Subcutaneous adipose tissue (tissue), 4 donors: ENCODE data around the gene AFF3. TPM values are rescaled to one million over a fixed set of nuclear protein-coding genes. Genes with fewer than 3 reads are reported as not detected.

ENCODE experiments used
- total RNA-seq, 4 donors: library from RNA; depleted of rRNA; stranded (reverse); fragments of >200 nt; gene quantifications; one replicate each; pipeline ENCODE4 v1.1.0, GENCODE V29; 2016
- TF ChIP-seq, protein P1 (sequence below): fragments of 450-650 bp; IDR thresholded peaks from one replicate; pipeline ENCODE4 v1.5.1; 2016; ENCODE audit warnings: low read depth, mild to moderate bottlenecking, control low read depth, antibody characterized with exemption, moderate library complexity

The AFF3 gene
- total RNA-seq, 4 donors from 2014 or later, result 2.5 to 6.2 (median 5.6) TPM

DNA sequence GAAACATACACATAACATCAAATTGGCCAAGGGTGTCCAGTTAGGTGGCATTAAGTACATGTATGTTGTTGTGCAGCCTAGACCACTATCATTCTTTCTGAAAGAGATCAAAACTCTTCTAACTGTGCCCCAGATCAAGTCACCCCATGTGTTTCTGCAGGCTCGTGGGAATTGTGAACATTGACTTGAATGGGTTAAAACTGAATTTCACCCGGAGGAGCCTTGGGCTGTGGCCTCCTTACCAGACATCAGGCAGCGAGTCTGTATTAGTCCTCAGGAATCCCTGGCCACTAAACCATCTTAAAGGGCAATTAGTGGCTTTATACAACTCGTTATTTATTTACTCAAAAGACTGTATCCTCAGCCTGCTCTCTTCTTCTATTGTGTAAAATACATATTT, 503.6 kb downstream of the AFF3 start:
- TF ChIP-seq, protein P1, sequence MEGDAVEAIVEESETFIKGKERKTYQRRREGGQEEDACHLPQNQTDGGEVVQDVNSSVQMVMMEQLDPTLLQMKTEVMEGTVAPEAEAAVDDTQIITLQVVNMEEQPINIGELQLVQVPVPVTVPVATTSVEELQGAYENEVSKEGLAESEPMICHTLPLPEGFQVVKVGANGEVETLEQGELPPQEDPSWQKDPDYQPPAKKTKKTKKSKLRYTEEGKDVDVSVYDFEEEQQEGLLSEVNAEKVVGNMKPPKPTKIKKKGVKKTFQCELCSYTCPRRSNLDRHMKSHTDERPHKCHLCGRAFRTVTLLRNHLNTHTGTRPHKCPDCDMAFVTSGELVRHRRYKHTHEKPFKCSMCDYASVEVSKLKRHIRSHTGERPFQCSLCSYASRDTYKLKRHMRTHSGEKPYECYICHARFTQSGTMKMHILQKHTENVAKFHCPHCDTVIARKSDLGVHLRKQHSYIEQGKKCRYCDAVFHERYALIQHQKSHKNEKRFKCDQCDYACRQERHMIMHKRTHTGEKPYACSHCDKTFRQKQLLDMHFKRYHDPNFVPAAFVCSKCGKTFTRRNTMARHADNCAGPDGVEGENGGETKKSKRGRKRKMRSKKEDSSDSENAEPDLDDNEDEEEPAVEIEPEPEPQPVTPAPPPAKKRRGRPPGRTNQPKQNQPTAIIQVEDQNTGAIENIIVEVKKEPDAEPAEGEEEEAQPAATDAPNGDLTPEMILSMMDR, result no peak

DNA sequence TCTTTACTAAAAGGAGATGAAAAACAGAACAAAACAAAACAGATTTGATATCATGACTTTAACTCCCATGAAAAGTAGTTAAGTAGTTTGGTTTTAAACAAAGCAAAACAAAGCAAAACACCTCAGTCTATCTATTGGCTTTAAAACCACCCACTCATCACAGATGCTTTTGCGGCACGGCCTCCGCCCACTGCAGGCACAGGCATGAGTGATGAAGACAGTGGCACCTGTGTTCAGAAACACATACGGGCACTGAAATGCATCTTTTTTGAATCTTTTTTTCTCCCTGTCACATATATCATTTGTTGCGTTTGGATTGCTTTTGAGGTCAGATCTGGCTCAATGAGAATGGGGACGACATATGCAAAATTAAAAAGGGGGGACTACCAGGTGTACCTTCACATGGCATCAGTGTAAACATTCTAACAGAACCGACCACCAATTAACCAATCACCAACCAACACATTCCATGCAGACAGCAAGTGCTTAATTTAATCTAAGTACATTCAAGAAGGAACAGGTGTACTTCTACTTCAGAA, 505.2 kb downstream of the AFF3 start:
- TF ChIP-seq, protein P1, result no peak

DNA sequence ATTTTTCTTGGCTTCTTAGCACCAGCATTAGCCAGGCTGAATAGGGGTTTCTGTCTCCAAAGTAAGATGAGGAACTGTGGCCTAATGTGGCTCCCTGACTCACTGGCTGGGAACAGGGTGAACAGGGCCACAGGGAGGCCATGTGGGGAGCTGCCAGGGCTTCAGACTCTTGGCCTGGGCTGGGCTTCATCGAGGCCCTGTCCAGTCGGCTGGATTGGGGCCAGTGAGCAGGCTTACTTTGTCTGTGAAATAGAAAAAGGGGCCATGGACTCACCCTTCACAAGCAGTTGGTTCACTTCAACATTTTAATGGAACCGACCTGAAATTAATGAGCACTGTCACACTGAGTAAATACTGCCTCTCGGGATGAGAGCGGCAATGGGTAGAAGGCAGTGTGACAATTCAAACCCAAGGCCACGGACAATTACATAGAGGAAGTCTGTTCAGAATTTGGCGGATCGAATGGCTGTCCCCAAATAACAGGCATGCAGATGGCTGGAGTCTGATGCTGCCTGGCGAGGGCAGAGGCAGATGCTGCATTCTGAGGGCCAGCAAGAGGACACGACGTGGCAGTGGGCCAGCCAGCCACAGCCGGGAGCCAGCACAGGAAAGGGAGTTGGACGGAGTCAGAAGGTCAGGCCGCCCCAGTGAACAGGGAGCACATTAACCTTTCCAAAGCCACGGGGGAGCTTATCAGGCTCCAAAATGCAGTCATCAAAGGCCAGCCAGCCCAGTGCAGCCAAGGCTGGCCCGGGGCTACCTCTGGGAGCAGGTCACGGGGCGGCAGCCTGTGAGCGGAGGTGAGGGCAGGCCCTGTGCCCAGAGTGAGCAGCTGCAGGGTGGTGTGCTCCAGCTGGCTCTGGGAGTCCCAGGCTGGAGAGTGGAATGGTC, 506.0 kb downstream of the AFF3 start:
- TF ChIP-seq, protein P1, result no peak

DNA sequence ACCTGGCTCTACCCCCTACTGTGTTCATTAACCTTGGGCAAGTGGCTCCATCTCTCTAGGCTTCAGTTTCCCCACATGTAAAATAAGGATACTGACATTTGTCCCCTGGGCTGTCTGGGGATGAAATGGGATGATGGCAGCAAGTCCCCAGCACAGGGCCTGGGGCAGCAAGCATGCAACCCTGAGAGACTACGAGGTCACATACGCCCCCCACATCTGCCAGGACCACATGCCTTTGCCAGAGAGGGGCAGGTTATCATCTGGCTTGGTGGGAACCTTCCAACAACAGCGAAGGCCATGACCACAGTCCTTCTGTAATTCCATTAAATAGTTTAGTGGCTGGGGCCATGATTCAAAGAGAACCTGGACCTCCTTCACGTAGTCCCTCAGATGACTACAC, 506.7 kb downstream of the AFF3 start:
- TF ChIP-seq, protein P1, result no peak

DNA sequence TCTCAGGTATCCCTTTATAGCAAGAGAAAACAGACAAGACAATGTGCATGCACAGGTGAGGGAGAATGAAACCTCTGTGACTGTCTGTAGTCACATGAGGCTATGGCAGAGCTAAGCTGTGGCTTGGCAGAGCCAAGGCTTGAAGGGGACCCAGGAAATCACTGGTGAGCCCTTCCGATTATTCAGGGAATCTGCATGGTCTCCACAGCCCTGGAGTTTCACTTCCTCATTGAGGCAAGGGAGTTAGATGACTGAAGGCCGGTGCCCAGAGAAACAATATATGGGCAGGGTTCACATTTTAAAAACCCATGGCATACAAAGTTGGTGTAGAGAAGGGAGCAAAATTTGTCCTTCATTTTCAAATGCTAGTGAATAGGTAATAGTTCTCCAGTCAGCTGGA, 508.2 kb downstream of the AFF3 start:
- TF ChIP-seq, protein P1, result no peak

DNA sequence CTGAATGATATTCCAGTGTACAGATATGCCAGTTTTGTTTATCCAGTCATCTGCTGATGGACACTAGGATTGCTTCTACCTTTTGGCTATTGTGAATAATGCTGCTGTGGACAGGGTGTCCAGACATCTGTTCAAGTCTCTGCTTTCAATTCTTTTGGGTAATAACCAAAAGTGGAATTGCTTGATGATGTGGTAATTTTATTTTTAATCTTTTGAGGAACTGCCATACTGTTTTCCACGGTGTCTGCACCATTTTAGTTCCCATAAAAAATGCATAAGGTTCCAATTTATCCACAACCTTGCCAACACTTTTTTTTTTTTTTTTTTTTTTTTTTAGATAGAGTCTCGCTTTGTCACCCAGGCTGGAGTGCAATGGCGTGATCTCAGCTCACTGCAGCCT, 510.7 kb downstream of the AFF3 start:
- TF ChIP-seq, protein P1, result no peak

DNA sequence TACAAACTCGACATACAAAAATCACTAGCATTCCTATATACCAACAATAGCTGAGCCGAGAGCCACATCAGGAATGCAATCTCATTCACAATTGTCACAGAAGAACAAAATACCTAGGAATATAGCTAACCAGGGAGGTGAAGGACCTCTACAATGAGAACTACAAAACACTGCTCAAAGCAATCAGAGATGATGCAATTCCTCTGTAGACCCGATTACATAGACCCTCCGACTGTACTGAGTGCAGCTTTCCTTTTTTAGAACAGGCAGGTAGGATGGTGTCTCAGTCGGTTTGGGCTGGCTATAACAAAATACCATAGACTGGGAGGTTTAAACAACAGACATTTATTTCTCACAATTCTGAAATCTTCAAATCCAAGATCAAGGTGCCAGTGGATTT, 513.1 kb downstream of the AFF3 start:
- TF ChIP-seq, protein P1, result no peak
